Neuronal stem cell (in vitro differentiated cells): ENCODE measurements around the gene PTPN9.
"Not testable (repeated sequence)": the region's sequence is repeated elsewhere in the genome, so short reads cannot be mapped to it uniquely, and the experiment has no call there.

Source experiments
- DNase-seq: peaks from one replicate; pipeline ENCODE4 v3.0.0-alpha.2; 2013; ENCODE audit warnings: low spot score
- H2AFZ ChIP-seq: one replicate; pipeline ENCODE4 v1.6.1; 2013; ENCODE audit warnings: mild to moderate bottlenecking, low read length, inconsistent platforms
- H2AK5ac ChIP-seq: 2 replicates; pipeline ENCODE4 v1.6.1; 2013; ENCODE audit warnings: low read depth, mild to moderate bottlenecking, inconsistent platforms, low read length, moderate library complexity, mixed read lengths
- H2BK120ac ChIP-seq: 2 replicates; pipeline ENCODE4 v1.6.1; 2013; ENCODE audit warnings: low read depth, mild to moderate bottlenecking, inconsistent platforms, low read length, moderate library complexity, mixed read lengths
- H2BK12ac ChIP-seq: one replicate; pipeline ENCODE4 v1.6.1; 2013; ENCODE audit warnings: low read length, inconsistent platforms
- H2BK15ac ChIP-seq: 2 replicates; pipeline ENCODE4 v1.6.1; 2013; ENCODE audit warnings: mild to moderate bottlenecking, low read length, inconsistent platforms, mixed read lengths
- H2BK5ac ChIP-seq: one replicate; pipeline ENCODE4 v1.6.1; 2013; ENCODE audit warnings: inconsistent platforms, mild to moderate bottlenecking, low read length, moderate library complexity
- H3K14ac ChIP-seq: one replicate; pipeline ENCODE4 v1.6.1; 2013; ENCODE audit warnings: low read length, inconsistent platforms
- H3K18ac ChIP-seq: 2 replicates; pipeline ENCODE4 v1.6.1; 2013; ENCODE audit warnings: low read length, inconsistent platforms
- H3K23ac ChIP-seq: 2 replicates; pipeline ENCODE4 v1.6.1; 2013; ENCODE audit warnings: low read depth, mild to moderate bottlenecking, mixed read lengths, low read length, inconsistent platforms; ENCODE audit not compliant: poor library complexity
- H3K27ac ChIP-seq: replicated peaks from 3 replicates; pipeline ENCODE4 v1.5.1; 2013; ENCODE audit warnings: low read length, inconsistent platforms
- H3K27me3 ChIP-seq, 3 experiments: 2 replicates each; pipeline ENCODE4 v1.6.1; 2013; ENCODE audit warnings: low read length in 3 of 3, mild to moderate bottlenecking in 2 of 3, inconsistent platforms in 1 of 3, low read depth in 1 of 3, mixed read lengths in 1 of 3, moderate library complexity in 1 of 3; ENCODE audit not compliant: control insufficient read depth in 3 of 3, insufficient read depth in 3 of 3
- H3K36me3 ChIP-seq, 2 donors: replicated peaks in 1 of 2; 2 replicates each; pipeline ENCODE4 v1.6.1; 2013; ENCODE audit warnings: low read length in 2 of 2; ENCODE audit not compliant: control insufficient read depth in 2 of 2, insufficient read depth in 2 of 2
- H3K4ac ChIP-seq: 2 replicates; pipeline ENCODE4 v1.6.1; 2013; ENCODE audit warnings: inconsistent platforms, mild to moderate bottlenecking, low read length, moderate library complexity
- H3K4me1 ChIP-seq, 2 donors: 1 replicate in 1 of 2; 2 replicates in 1 of 2; pipeline ENCODE4 v1.6.1; 2013; ENCODE audit warnings: low read length in 2 of 2, low read depth in 1 of 2; ENCODE audit not compliant: control insufficient read depth in 2 of 2, insufficient read depth in 1 of 2
- H3K4me2 ChIP-seq: one replicate; pipeline ENCODE4 v1.6.1; 2013; ENCODE audit warnings: mild to moderate bottlenecking, low read length, inconsistent platforms; ENCODE audit not compliant: insufficient read depth, poor library complexity, severe bottlenecking
- H3K4me3 ChIP-seq, 2 donors: 2 replicates each; pipeline ENCODE4 v1.5.1; 2013; ENCODE audit warnings: low read length in 2 of 2, mild to moderate bottlenecking in 2 of 2, inconsistent platforms in 1 of 2, moderate library complexity in 1 of 2
- H3K79me1 ChIP-seq: one replicate; pipeline ENCODE4 v1.6.1; 2013; ENCODE audit warnings: low read depth, mild to moderate bottlenecking, inconsistent platforms, low read length, moderate library complexity
- H3K9ac ChIP-seq: one replicate; pipeline ENCODE4 v1.6.1; 2013; ENCODE audit warnings: mild to moderate bottlenecking, low read depth, low read length, inconsistent platforms; ENCODE audit not compliant: poor library complexity
- H3K9me3 ChIP-seq, 2 donors: replicated peaks in 1 of 2; 2 replicates each; pipeline versions ENCODE3 to v1.6.1; 2013; ENCODE audit warnings: low read length in 2 of 2, mild to moderate bottlenecking in 2 of 2, inconsistent platforms in 1 of 2, low read depth in 1 of 2, mixed read lengths in 1 of 2, moderate library complexity in 1 of 2; ENCODE audit not compliant: control insufficient read depth in 2 of 2, insufficient read depth in 1 of 2
- H4K8ac ChIP-seq: one replicate; pipeline ENCODE4 v1.6.1; 2013; ENCODE audit warnings: low read depth, mild to moderate bottlenecking, inconsistent platforms, low read length, moderate library complexity
- H4K91ac ChIP-seq: one replicate; pipeline ENCODE4 v1.6.1; 2013; ENCODE audit warnings: low read length, low read depth, mild to moderate bottlenecking, inconsistent platforms; ENCODE audit not compliant: poor library complexity
- WGBS, 2 donors: extraction: QIAGEN DNeasy Blood & Tissue Kit; methylation state at CpG; one replicate each; pipeline ENCODE4 v1.1.7; 2013; ENCODE audit warnings: missing lambda C conversion rate in 2 of 2, mixed read lengths in 1 of 2; ENCODE audit not compliant: insufficient read length in 2 of 2, insufficient replicate concordance in 1 of 2; ENCODE audit errors: extremely low coverage in 2 of 2; 5-methylcytosine and 5-hydroxymethylcytosine counted together

The PTPN9 gene

GRCh38 chr15:75582943-75583342, 3.8 kb upstream of the PTPN9 start:
- not testable (repeated sequence) for H2BK12ac ChIP-seq, H4K8ac ChIP-seq, H3K79me1 ChIP-seq, H3K4ac ChIP-seq, H3K36me3 ChIP-seq, H3K27ac ChIP-seq, H3K9me3 ChIP-seq, H3K27me3 ChIP-seq, H3K18ac ChIP-seq, H2BK15ac ChIP-seq, H3K4me2 ChIP-seq, H2BK5ac ChIP-seq, H3K4me1 ChIP-seq, H3K4me3 ChIP-seq, H2BK120ac ChIP-seq, H3K23ac ChIP-seq, DNase-seq, H3K9ac ChIP-seq, H2AFZ ChIP-seq, H3K14ac ChIP-seq, H4K91ac ChIP-seq, H2AK5ac ChIP-seq
- WGBS, 2 donors, result no CpG with 5 or more reads among the region's 5 CpGs

GRCh38 chr15:75578173-75578947, 755 bp downstream of the PTPN9 start:
- no peak overlapping the region for H2BK12ac ChIP-seq
- peak overlapping the region; percentile 91 to 97 for H3K4me3 ChIP-seq
- H3K36me3 ChIP-seq, result peaks cover 0 to 18% of the 10 kb centered on the region in 2 donors
- H3K4ac ChIP-seq, result peak overlapping the region; percentile 76
- peaks cover 7% of the 10 kb centered on the region in 2 donors for H3K4me1 ChIP-seq
- peak overlapping the region; percentile 97 for H3K18ac ChIP-seq
- peak overlapping the region; percentile 82 for H2AFZ ChIP-seq
- peak overlapping the region; percentile 91 for H3K23ac ChIP-seq
- peak overlapping the region; percentile 21 for H3K14ac ChIP-seq
- H4K8ac ChIP-seq, result peak overlapping the region; percentile 65
- WGBS, 2 donors, result no CpG with 5 or more reads among the region's 77 CpGs
- H3K9me3 ChIP-seq, result no peaks in the 10 kb centered on the region
- H2BK15ac ChIP-seq, result peak overlapping the region; percentile 75
- peak overlapping the region; percentile 88 for H2AK5ac ChIP-seq
- peak; percentile 27 for DNase-seq
- H4K91ac ChIP-seq, result no peak overlapping the region
- peak overlapping the region; percentile 86 for H3K4me2 ChIP-seq
- H3K79me1 ChIP-seq, result no peaks in the 10 kb centered on the region
- peak overlapping the region; percentile 53 for H2BK5ac ChIP-seq
- H3K9ac ChIP-seq, result peak overlapping the region; percentile 86
- no peaks in the 10 kb centered on the region for H3K27me3 ChIP-seq
- H2BK120ac ChIP-seq, result peak overlapping the region; percentile 94
- H3K27ac ChIP-seq, result no peak overlapping the region

DNA sequence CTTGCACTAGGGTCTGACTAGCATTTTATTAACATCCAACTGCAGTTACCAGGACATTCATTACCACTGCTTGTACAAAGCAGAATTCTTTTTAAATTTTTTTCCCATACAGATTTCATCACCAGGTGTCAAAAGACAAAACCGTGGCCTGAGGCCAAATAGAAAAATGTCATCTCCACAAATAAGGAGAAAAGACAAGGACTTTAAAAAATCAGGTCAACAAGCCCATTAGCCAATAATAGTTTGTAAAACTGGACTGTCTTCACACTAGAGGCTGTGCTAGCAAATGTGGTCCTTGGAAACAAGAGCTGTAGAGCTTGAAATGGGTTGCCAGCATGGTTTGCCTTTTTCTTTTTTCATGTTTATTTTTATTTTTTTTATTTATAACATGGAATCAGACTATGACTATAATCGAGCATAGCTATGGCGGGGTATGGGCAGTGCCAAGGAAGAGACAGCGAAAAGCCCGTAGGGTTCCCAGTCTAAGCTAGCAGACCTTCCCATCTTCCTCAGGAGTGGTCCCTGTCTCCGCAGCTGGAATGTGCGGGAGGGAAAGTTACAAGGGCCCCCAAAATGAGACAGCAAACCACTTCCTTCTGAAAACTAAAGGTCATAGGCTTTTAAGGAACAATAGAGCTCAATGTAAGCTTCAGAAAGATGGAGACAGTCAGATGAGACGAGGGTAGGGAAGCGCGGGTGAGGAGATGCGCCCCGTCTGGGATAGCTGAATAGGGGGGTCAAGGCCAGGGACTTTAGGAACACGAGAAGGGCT, 1.5 kb downstream of the PTPN9 start:
- no peak overlapping the region for H2BK15ac ChIP-seq
- no peaks in the 10 kb centered on the region for H3K79me1 ChIP-seq
- H3K4me1 ChIP-seq, result peaks cover 7% of the 10 kb centered on the region in 2 donors
- H3K4me3 ChIP-seq, result peak overlapping the region; percentile 91 to 97
- no peaks in the 10 kb centered on the region for H3K9me3 ChIP-seq
- H2AFZ ChIP-seq, result peak overlapping the region; percentile 82
- H4K91ac ChIP-seq, result no peak overlapping the region
- peaks cover 0 to 19% of the 10 kb centered on the region in 2 donors for H3K36me3 ChIP-seq
- H3K27me3 ChIP-seq, result no peaks in the 10 kb centered on the region
- no peak overlapping the region for H3K18ac ChIP-seq
- peak overlapping the region; percentile 86 for H3K4me2 ChIP-seq
- H3K9ac ChIP-seq, result peak overlapping the region; percentile 86
- H3K23ac ChIP-seq, result no peak overlapping the region
- peak; percentile 5 for DNase-seq
- WGBS, 2 donors, result no CpG with 5 or more reads among the region's 13 CpGs
- H3K27ac ChIP-seq, result no peak overlapping the region
- no peak overlapping the region for H4K8ac ChIP-seq
- no peak overlapping the region for H2AK5ac ChIP-seq
- H2BK12ac ChIP-seq, result no peak overlapping the region
- H2BK120ac ChIP-seq, result no peak overlapping the region
- H2BK5ac ChIP-seq, result no peak overlapping the region
- no peak overlapping the region for H3K4ac ChIP-seq
- H3K14ac ChIP-seq, result no peak overlapping the region
